H9 (cell line): ENCODE results near the gene IGSF3. TPM values are rescaled to one million over a fixed set of nuclear protein-coding genes. Genes with fewer than 3 reads are reported as not detected.

ENCODE experiments used
- DNase-seq: peaks from one replicate; pipeline ENCODE4 v3.0.0-alpha.2; 2017
- H2AFZ ChIP-seq: one replicate; pipeline ENCODE4 v1.6.1; 2013; ENCODE audit warnings: mild to moderate bottlenecking, low read length, control low read depth, moderate library complexity
- H2AK5ac ChIP-seq: 2 replicates; pipeline ENCODE4 v1.6.1; 2013; ENCODE audit warnings: low read length, control low read depth, mixed read lengths; ENCODE audit not compliant: insufficient read length
- H2BK120ac ChIP-seq: one replicate; pipeline ENCODE4 v1.6.1; 2013; ENCODE audit warnings: low read depth, mild to moderate bottlenecking, low read length, control low read depth, inconsistent platforms; ENCODE audit not compliant: poor library complexity, severe bottlenecking
- H2BK12ac ChIP-seq: 2 replicates; pipeline ENCODE4 v1.6.1; 2013; ENCODE audit warnings: low read length, control low read depth, mixed read lengths, low read depth; ENCODE audit not compliant: insufficient read length
- H2BK15ac ChIP-seq: 2 replicates; pipeline ENCODE4 v1.6.1; 2013; ENCODE audit warnings: low read depth, low read length, control low read depth
- H2BK20ac ChIP-seq: one replicate; pipeline ENCODE4 v1.6.1; 2013; ENCODE audit warnings: low read depth, mild to moderate bottlenecking, low read length, control low read depth, inconsistent platforms; ENCODE audit not compliant: poor library complexity, severe bottlenecking
- H2BK5ac ChIP-seq: 2 replicates; pipeline ENCODE4 v1.6.1; 2013; ENCODE audit warnings: low read length, control low read depth, mixed read lengths; ENCODE audit not compliant: insufficient read length
- H3K14ac ChIP-seq: 2 replicates; pipeline ENCODE4 v1.6.1; 2013; ENCODE audit warnings: low read length, control low read depth; ENCODE audit not compliant: insufficient read depth
- H3K18ac ChIP-seq: 2 replicates; pipeline ENCODE4 v1.6.1; 2013; ENCODE audit warnings: low read depth, mild to moderate bottlenecking, mixed read lengths, low read length, control low read depth; ENCODE audit not compliant: insufficient read length
- H3K23ac ChIP-seq: 2 replicates; pipeline ENCODE4 v1.6.1; 2013; ENCODE audit warnings: low read length, control low read depth, mixed read lengths, low read depth; ENCODE audit not compliant: insufficient read length
- H3K23me2 ChIP-seq: 2 replicates; pipeline ENCODE4 v1.6.1; 2013; ENCODE audit warnings: low read depth, mild to moderate bottlenecking, mixed read lengths, low read length, control low read depth; ENCODE audit not compliant: insufficient read length, poor library complexity, severe bottlenecking
- H3K27ac ChIP-seq: 2 replicates; pipeline ENCODE4 v1.5.1; 2013; ENCODE audit warnings: low read length, control low read depth, mixed read lengths, low read depth; ENCODE audit not compliant: insufficient read length
- H3K27me3 ChIP-seq: 2 replicates; pipeline ENCODE4 v1.6.1; 2013; ENCODE audit warnings: low read length, control low read depth, inconsistent platforms; ENCODE audit not compliant: insufficient read depth
- H3K4ac ChIP-seq: 2 replicates; pipeline ENCODE4 v1.6.1; 2013; ENCODE audit warnings: low read depth, mild to moderate bottlenecking, control low read depth, inconsistent platforms, low read length, moderate library complexity
- H3K4me1 ChIP-seq: 2 replicates; pipeline ENCODE4 v1.6.1; 2013; ENCODE audit warnings: low read length, control low read depth, inconsistent platforms; ENCODE audit not compliant: insufficient read depth
- H3K4me2 ChIP-seq: 2 replicates; pipeline ENCODE4 v1.6.1; 2013; ENCODE audit warnings: low read length, control low read depth, mixed read lengths; ENCODE audit not compliant: insufficient read length, insufficient read depth
- H3K56ac ChIP-seq: 2 replicates; pipeline ENCODE4 v1.6.1; 2013; ENCODE audit warnings: low read depth, mild to moderate bottlenecking, mixed read lengths, low read length, control low read depth; ENCODE audit not compliant: insufficient read length
- H3K79me1 ChIP-seq: 2 replicates; pipeline ENCODE4 v1.6.1; 2013; ENCODE audit warnings: low read depth, mild to moderate bottlenecking, moderate library complexity, low read length, control low read depth, inconsistent platforms; ENCODE audit not compliant: insufficient read depth, poor library complexity, severe bottlenecking
- H3K79me2 ChIP-seq: 2 replicates; pipeline ENCODE4 v1.6.1; 2013; ENCODE audit warnings: low read length, control low read depth, inconsistent platforms; ENCODE audit not compliant: insufficient read depth
- H3K9ac ChIP-seq: 2 replicates; pipeline ENCODE4 v1.6.1; 2013; ENCODE audit warnings: low read length, control low read depth, mixed read lengths; ENCODE audit not compliant: insufficient read length; ENCODE audit errors: extremely low read depth
- H3K9me3 ChIP-seq: one replicate; pipeline ENCODE4 v1.6.1; 2013; ENCODE audit warnings: low read depth, low read length, inconsistent platforms; ENCODE audit not compliant: control insufficient read depth
- H3T11ph ChIP-seq: one replicate; pipeline ENCODE4 v1.6.1; 2013; ENCODE audit warnings: mild to moderate bottlenecking, low read length, control low read depth, inconsistent platforms
- H4K20me1 ChIP-seq: one replicate; pipeline ENCODE4 v1.6.1; 2013; ENCODE audit not compliant: control insufficient read depth, insufficient read length, insufficient read depth
- H4K5ac ChIP-seq: 2 replicates; pipeline ENCODE4 v1.6.1; 2013; ENCODE audit warnings: low read depth, mild to moderate bottlenecking, mixed read lengths, low read length, control low read depth; ENCODE audit not compliant: insufficient read length
- H4K8ac ChIP-seq: replicated peaks from 2 replicates; pipeline ENCODE4 v1.6.1; 2013; ENCODE audit warnings: low read length, control low read depth, mixed read lengths, low read depth; ENCODE audit not compliant: insufficient read length
- H4K91ac ChIP-seq: 2 replicates; pipeline ENCODE4 v1.6.1; 2013; ENCODE audit warnings: low read depth, mild to moderate bottlenecking, moderate library complexity, mixed read lengths, low read length, control low read depth; ENCODE audit not compliant: insufficient read length
- H3K27ac Mint-ChIP-seq, 3 experiments: 2 replicates in 2 of 3; 3 replicates in 1 of 3; pipeline ENCODE4 v1.8.0; 2020 to 2021; ENCODE audit warnings: mixed read lengths in 3 of 3, mild to moderate bottlenecking in 1 of 3, moderate library complexity in 1 of 3
- H3K27me3 Mint-ChIP-seq: 2 replicates; pipeline ENCODE4 v1.8.0; 2021; ENCODE audit warnings: low read depth, mild to moderate bottlenecking, moderate library complexity, mixed read lengths
- H3K36me3 Mint-ChIP-seq, 3 experiments: 2 replicates in 2 of 3; 3 replicates in 1 of 3; pipeline ENCODE4 v1.8.0; 2020 to 2021; ENCODE audit warnings: low read depth in 3 of 3, mixed read lengths in 3 of 3; ENCODE audit not compliant: insufficient read depth in 1 of 3
- H3K4me1 Mint-ChIP-seq, 2 experiments: 2 replicates each; pipeline ENCODE4 v1.8.0; 2020; ENCODE audit warnings: mixed read lengths in 2 of 2
- H3K4me3 Mint-ChIP-seq, 2 experiments: 2 replicates in 1 of 2; 3 replicates in 1 of 2; pipeline ENCODE4 v1.8.0; 2020 to 2021; ENCODE audit warnings: mild to moderate bottlenecking in 2 of 2, mixed read lengths in 2 of 2, moderate library complexity in 1 of 2
- H3K9me3 Mint-ChIP-seq, 2 experiments: 2 replicates in 1 of 2; 3 replicates in 1 of 2; pipeline ENCODE4 v1.8.0; 2020; ENCODE audit warnings: mild to moderate bottlenecking in 2 of 2, mixed read lengths in 2 of 2, moderate library complexity in 1 of 2
- CTCF ChIP-seq: fragments of 200-600 bp; sonication (generic); conservative IDR thresholded peaks from 3 replicates; pipeline ENCODE4 v1.8.0; 2021; ENCODE audit warnings: antibody characterized with exemption, mild to moderate bottlenecking
- WGBS: extraction: QIAGEN DNeasy Blood & Tissue Kit; methylation state at CpG from one replicate; pipeline ENCODE4 v1.1.7; 2013; ENCODE audit warnings: missing lambda C conversion rate, low lambda C conversion rate, mixed read lengths; ENCODE audit not compliant: insufficient read length; ENCODE audit errors: extremely low coverage; 5-methylcytosine and 5-hydroxymethylcytosine counted together
- total RNA-seq: library from RNA; stranded (reverse); gene quantifications from 2 replicates; pipeline ENCODE4 v1.2.1, GENCODE V29; 2021

Gene IGSF3
- total RNA-seq, 1 experiment from 2014 or later, result 19.1 TPM

GRCh38 chr1:116569776-116570357, 97.7 kb downstream of the IGSF3 start:
- TF ChIP-seq CTCF, result no peak
- Histone ChIP-seq H3K79me1 (no peaks in the 10 kb centered on the region), H4K20me1 (no peaks in the 10 kb centered on the region), H3K4me1 (no peaks in the 10 kb centered on the region; the same call in 1 of the 2 replicates), H3K27me3 (no peaks in the 10 kb centered on the region; the same call in 1 of the 2 replicates), H2BK20ac (no peak overlapping the region), H2BK120ac (no peak overlapping the region), H4K8ac (no peak overlapping the region), H3K79me2 (no peaks in the 10 kb centered on the region; the same call in 1 of the 2 replicates), H3K4me2 (peak overlapping the region; percentile 79), H3K9ac (no peak overlapping the region), H3K9me3 (no peaks in the 10 kb centered on the region), H3K23me2 (peaks cover 16% of the 10 kb centered on the region), H4K91ac (no peak overlapping the region), H2BK12ac (no peak overlapping the region), H2BK15ac (no peak overlapping the region), H3K14ac (peak overlapping the region; percentile 72; the same call in 1 of the 2 replicates), H3K18ac (no peak overlapping the region), H2AK5ac (no peak overlapping the region), H3K27ac (no peak overlapping the region), H3K23ac (no peak overlapping the region), H3K56ac (no peak overlapping the region), H3K4ac (no peak overlapping the region), H3T11ph (no peak overlapping the region), H2AFZ (no peak overlapping the region), H2BK5ac (no peak overlapping the region), H4K5ac (no peak overlapping the region)
- no peak for DNase-seq
- H3K27ac Mint-ChIP-seq, result peak overlapping the region in 2 of 3 experiments; percentile 23 to 80; a peak in 2 of 7 replicates
- H3K27me3 Mint-ChIP-seq, result peaks cover 23% of the 10 kb centered on the region
- peaks cover 0 to 2% of the 10 kb centered on the region in 2 experiments; a peak in 2 of 5 replicates for H3K9me3 Mint-ChIP-seq
- H3K4me1 Mint-ChIP-seq, result peaks cover 17 to 29% of the 10 kb centered on the region in 2 experiments
- no CpG with 5 or more reads among the region's 22 CpGs for WGBS
- H3K4me3 Mint-ChIP-seq, result peak overlapping the region; percentile 70 to 79
- H3K36me3 Mint-ChIP-seq, result peaks cover 0 to 2% (median 0%) of the 10 kb centered on the region in 3 experiments; a peak in 2 of 7 replicates
